ENCODE data around the gene RRP12.

- no peak for TF ChIP-seq EZH2 (IDR thresholded peaks at IDR 0.05; ENCODE audit: borderline replicate concordance, low read length)
- no peak for TF ChIP-seq CTCF (IDR thresholded peaks at IDR 0.05; ENCODE audit: low read length)
These were observed 43.1 kb upstream of the RRP12 start for GRCh38 chr10:97444212-97444611.

Data from OCI-LY1 (cell line).